ENCODE measurements around the gene WNK2.

Gene WNK2

GRCh38 chr9:93291536-93292287 lies 107.8 kb downstream of the WNK2 start:
- H3K9me3 ChIP-seq (ENCODE audit: control insufficient read depth, insufficient read depth, low read length): no peaks in the 10 kb centered on the region
- no peaks in the 10 kb centered on the region for H3K9me2 ChIP-seq (replicated peaks; ENCODE audit: control insufficient read depth, low read length)
- H3K4me3 ChIP-seq (ENCODE audit: low read length): no peak overlapping the region
- peak overlapping the region; percentile 77 for H3K4me2 ChIP-seq (ENCODE audit: low read length)
- peak overlapping the region; percentile 99 for H3K27ac ChIP-seq (ENCODE audit: low read depth, low read length)
- peaks cover 100% of the 10 kb centered on the region for H3K4me1 ChIP-seq (ENCODE audit: control insufficient read depth, low read length)
- no peaks in the 10 kb centered on the region for H4K20me1 ChIP-seq (ENCODE audit: control insufficient read depth, insufficient read depth, low read depth, low read length)
- TF ChIP-seq EZH2phosphoT487 (IDR thresholded peaks at IDR 0.05; ENCODE audit: borderline replicate concordance, low read length) (no peak), CTCF (IDR thresholded peaks at IDR 0.05; ENCODE audit: low read depth, low read length, poor library complexity, severe bottlenecking) (no peak)
- H3K36me3 ChIP-seq (ENCODE audit: control insufficient read depth, low read length): peaks cover 62% of the 10 kb centered on the region
- H3F3A ChIP-seq (ENCODE audit: control insufficient read depth, insufficient read depth): peaks cover 40% of the 10 kb centered on the region
- peaks cover 24% of the 10 kb centered on the region for H3K79me2 ChIP-seq (ENCODE audit: control insufficient read depth, low read length)
- no peaks in the 10 kb centered on the region for H3K27me3 ChIP-seq (ENCODE audit: control insufficient read depth, low read length)

GRCh38 chr9:93292288-93292615 lies 108.3 kb downstream of the WNK2 start:
- TF ChIP-seq CTCF (IDR thresholded peaks at IDR 0.05; ENCODE audit: low read depth, low read length, poor library complexity, severe bottlenecking) (no peak), EZH2phosphoT487 (IDR thresholded peaks at IDR 0.05; ENCODE audit: borderline replicate concordance, low read length) (no peak)
- peaks cover 39% of the 10 kb centered on the region for H3F3A ChIP-seq (ENCODE audit: control insufficient read depth, insufficient read depth)
- no peaks in the 10 kb centered on the region for H4K20me1 ChIP-seq (ENCODE audit: control insufficient read depth, insufficient read depth, low read depth, low read length)
- H3K36me3 ChIP-seq (ENCODE audit: control insufficient read depth, low read length): peaks cover 63% of the 10 kb centered on the region
- no peaks in the 10 kb centered on the region for H3K9me2 ChIP-seq (replicated peaks; ENCODE audit: control insufficient read depth, low read length)
- H3K79me2 ChIP-seq (ENCODE audit: control insufficient read depth, low read length): peaks cover 26% of the 10 kb centered on the region
- H3K4me1 ChIP-seq (ENCODE audit: control insufficient read depth, low read length): peaks cover 100% of the 10 kb centered on the region
- H3K4me3 ChIP-seq (ENCODE audit: low read length): no peak overlapping the region
- no peaks in the 10 kb centered on the region for H3K9me3 ChIP-seq (ENCODE audit: control insufficient read depth, insufficient read depth, low read length)
- H3K27ac ChIP-seq (ENCODE audit: low read depth, low read length): peak overlapping the region; percentile 99
- no peaks in the 10 kb centered on the region for H3K27me3 ChIP-seq (ENCODE audit: control insufficient read depth, low read length)
- H3K4me2 ChIP-seq (ENCODE audit: low read length): 0 out of 2 replicates have a peak overlapping the region, but pooled peaks have one; percentile 3

- peak overlapping the region; percentile 99 for H3K27ac ChIP-seq (ENCODE audit: low read depth, low read length)
- H3K4me2 ChIP-seq (ENCODE audit: low read length): peak overlapping the region; percentile 82; the same call in 1 of the 2 replicates
- H3F3A ChIP-seq (ENCODE audit: control insufficient read depth, insufficient read depth): peaks cover 36% of the 10 kb centered on the region
- H3K36me3 ChIP-seq (ENCODE audit: control insufficient read depth, low read length): peaks cover 65% of the 10 kb centered on the region
- no peaks in the 10 kb centered on the region for H3K27me3 ChIP-seq (ENCODE audit: control insufficient read depth, low read length)
- TF ChIP-seq CTCF (IDR thresholded peaks at IDR 0.05; ENCODE audit: low read depth, low read length, poor library complexity, severe bottlenecking) (no peak), EZH2phosphoT487 (IDR thresholded peaks at IDR 0.05; ENCODE audit: borderline replicate concordance, low read length) (no peak)
- H3K9me2 ChIP-seq (replicated peaks; ENCODE audit: control insufficient read depth, low read length): no peaks in the 10 kb centered on the region
- H3K4me3 ChIP-seq (ENCODE audit: low read length): no peak overlapping the region
- H4K20me1 ChIP-seq (ENCODE audit: control insufficient read depth, insufficient read depth, low read depth, low read length): no peaks in the 10 kb centered on the region
- peaks cover 29% of the 10 kb centered on the region for H3K79me2 ChIP-seq (ENCODE audit: control insufficient read depth, low read length)
- H3K4me1 ChIP-seq (ENCODE audit: control insufficient read depth, low read length): peaks cover 100% of the 10 kb centered on the region
- H3K9me3 ChIP-seq (ENCODE audit: control insufficient read depth, insufficient read depth, low read length): no peaks in the 10 kb centered on the region
These were observed 108.9 kb downstream of the WNK2 start for GRCh38 chr9:93292664-93293328.

Measured in DOHH2 (cell line).